Trophoblast cell (in vitro differentiated cells and primary cell): ENCODE results near the gene NT5C1B.

ENCODE experiments used
- DNase-seq, 2 donors: peaks; one replicate each; pipeline ENCODE4 v3.0.0-alpha.2; 2016
- H2AFZ ChIP-seq: 2 replicates; pipeline ENCODE4 v1.6.1; 2013; ENCODE audit warnings: low read length, moderate library complexity, mild to moderate bottlenecking; ENCODE audit not compliant: insufficient read depth, poor library complexity
- H2AK5ac ChIP-seq: 2 replicates; pipeline ENCODE4 v1.6.1; 2013; ENCODE audit warnings: mild to moderate bottlenecking, low read length
- H2BK120ac ChIP-seq: 2 replicates; pipeline ENCODE4 v1.6.1; 2013; ENCODE audit warnings: low read length, mild to moderate bottlenecking, moderate library complexity; ENCODE audit not compliant: insufficient read depth, poor library complexity
- H2BK12ac ChIP-seq: 2 replicates; pipeline ENCODE4 v1.6.1; 2013; ENCODE audit warnings: mild to moderate bottlenecking, low read length, moderate library complexity
- H2BK5ac ChIP-seq: 2 replicates; pipeline ENCODE4 v1.6.1; 2013; ENCODE audit warnings: low read length, low read depth, moderate library complexity, mild to moderate bottlenecking; ENCODE audit not compliant: poor library complexity
- H3K14ac ChIP-seq: 2 replicates; pipeline ENCODE4 v1.6.1; 2013; ENCODE audit warnings: mild to moderate bottlenecking, low read length
- H3K18ac ChIP-seq: 2 replicates; pipeline ENCODE4 v1.6.1; 2013; ENCODE audit warnings: mild to moderate bottlenecking, low read length
- H3K23ac ChIP-seq: 2 replicates; pipeline ENCODE4 v1.6.1; 2013; ENCODE audit warnings: low read length
- H3K27ac ChIP-seq: 2 replicates; pipeline ENCODE4 v1.5.1; 2013; ENCODE audit warnings: low read depth, mild to moderate bottlenecking, inconsistent platforms, low read length, moderate library complexity
- H3K27me3 ChIP-seq: 2 replicates; pipeline ENCODE4 v1.6.1; 2013; ENCODE audit warnings: inconsistent platforms, mild to moderate bottlenecking, low read length, moderate library complexity; ENCODE audit not compliant: insufficient read depth
- H3K36me3 ChIP-seq, 2 experiments: 1 replicate in 1 of 2; 2 replicates in 1 of 2; pipeline ENCODE4 v1.6.1; 2013; ENCODE audit warnings: low read length in 2 of 2, mild to moderate bottlenecking in 2 of 2, moderate library complexity in 1 of 2; ENCODE audit not compliant: insufficient read depth in 2 of 2, control insufficient read depth in 1 of 2
- H3K4ac ChIP-seq: 2 replicates; pipeline ENCODE4 v1.6.1; 2013; ENCODE audit warnings: low read depth, mild to moderate bottlenecking, low read length, moderate library complexity
- H3K4me1 ChIP-seq, 2 experiments: 1 replicate in 1 of 2; 2 replicates in 1 of 2; pipeline ENCODE4 v1.6.1; 2013; ENCODE audit warnings: low read length in 2 of 2, mild to moderate bottlenecking in 2 of 2, moderate library complexity in 1 of 2; ENCODE audit not compliant: insufficient read depth in 2 of 2, control insufficient read depth in 1 of 2
- H3K4me2 ChIP-seq: 2 replicates; pipeline ENCODE4 v1.6.1; 2013; ENCODE audit warnings: inconsistent platforms, mild to moderate bottlenecking, low read length, moderate library complexity
- H3K4me3 ChIP-seq: 2 replicates; pipeline ENCODE4 v1.5.1; 2013; ENCODE audit warnings: mild to moderate bottlenecking, low read depth, low read length, inconsistent platforms
- H3K79me1 ChIP-seq: one replicate; pipeline ENCODE4 v1.6.1; 2013; ENCODE audit warnings: low read length
- H3K79me2 ChIP-seq: 2 replicates; pipeline ENCODE4 v1.6.1; 2013; ENCODE audit warnings: low read length, mild to moderate bottlenecking; ENCODE audit not compliant: control insufficient read depth, insufficient read depth, poor library complexity
- H3K9ac ChIP-seq: 2 replicates; pipeline ENCODE4 v1.6.1; 2013; ENCODE audit warnings: mild to moderate bottlenecking, low read length
- H3K9me3 ChIP-seq: 2 replicates; pipeline ENCODE4 v1.6.1; 2013; ENCODE audit warnings: low read depth, mild to moderate bottlenecking, control low read depth, inconsistent platforms, low read length; ENCODE audit not compliant: insufficient read depth
- H4K12ac ChIP-seq: 2 replicates; pipeline ENCODE4 v1.6.1; 2013; ENCODE audit warnings: low read depth, mild to moderate bottlenecking, low read length, moderate library complexity
- H4K8ac ChIP-seq: 2 replicates; pipeline ENCODE4 v1.6.1; 2013; ENCODE audit warnings: low read depth, mild to moderate bottlenecking, low read length, moderate library complexity
- H4K91ac ChIP-seq: one replicate; pipeline ENCODE4 v1.6.1; 2013; ENCODE audit warnings: low read depth, mild to moderate bottlenecking, low read length, moderate library complexity
- WGBS: extraction: QIAGEN DNeasy Blood & Tissue Kit; methylation state at CpG from one replicate; pipeline ENCODE4 v1.1.7; 2013; ENCODE audit warnings: missing lambda C conversion rate; ENCODE audit not compliant: insufficient read length, insufficient coverage; ENCODE audit errors: extremely low coverage; 5-methylcytosine and 5-hydroxymethylcytosine counted together

Gene NT5C1B

GRCh38 chr2:18625563-18625962, 36.2 kb upstream of the NT5C1B start:
- H4K91ac ChIP-seq: no peak overlapping the region
- H3K27ac ChIP-seq: no peak overlapping the region
- no peak overlapping the region for H3K23ac ChIP-seq
- no peaks in the 10 kb centered on the region for H3K79me2 ChIP-seq
- H3K18ac ChIP-seq: no peak overlapping the region
- no peak overlapping the region for H2AFZ ChIP-seq
- no peaks in the 10 kb centered on the region for H3K9me3 ChIP-seq
- H3K14ac ChIP-seq: no peak overlapping the region
- no peak for DNase-seq
- no peak overlapping the region for H3K9ac ChIP-seq
- no peaks in the 10 kb centered on the region for H3K79me1 ChIP-seq
- no peak overlapping the region for H3K4me2 ChIP-seq
- H3K36me3 ChIP-seq: no peaks in the 10 kb centered on the region
- H3K4ac ChIP-seq: no peak overlapping the region
- WGBS: no CpG with 5 or more reads among the region's 3 CpGs
- no peak overlapping the region for H2BK12ac ChIP-seq
- H4K12ac ChIP-seq: no peak overlapping the region
- H2BK5ac ChIP-seq: no peak overlapping the region
- no peak overlapping the region for H2BK120ac ChIP-seq
- H2AK5ac ChIP-seq: no peak overlapping the region
- H3K4me3 ChIP-seq: no peak overlapping the region
- H3K4me1 ChIP-seq: no peaks in the 10 kb centered on the region
- H3K27me3 ChIP-seq: no peaks in the 10 kb centered on the region
- H4K8ac ChIP-seq: no peak overlapping the region

GRCh38 chr2:18623782-18624181, 34.4 kb upstream of the NT5C1B start:
- no peak overlapping the region for H3K18ac ChIP-seq
- no peak overlapping the region for H3K9ac ChIP-seq
- peak in 1 of 2 donors; percentile 51 for DNase-seq
- H3K36me3 ChIP-seq: no peaks in the 10 kb centered on the region
- H3K79me2 ChIP-seq: no peaks in the 10 kb centered on the region
- H2BK120ac ChIP-seq: no peak overlapping the region
- H2AK5ac ChIP-seq: no peak overlapping the region
- no peak overlapping the region for H2BK12ac ChIP-seq
- no peak overlapping the region for H3K4me2 ChIP-seq
- no peak overlapping the region for H3K4ac ChIP-seq
- H3K9me3 ChIP-seq: no peaks in the 10 kb centered on the region
- H3K4me3 ChIP-seq: no peak overlapping the region
- no peaks in the 10 kb centered on the region for H3K79me1 ChIP-seq
- no peak overlapping the region for H3K27ac ChIP-seq
- no peak overlapping the region for H2AFZ ChIP-seq
- no peak overlapping the region for H4K8ac ChIP-seq
- H3K14ac ChIP-seq: no peak overlapping the region
- H4K12ac ChIP-seq: no peak overlapping the region
- no peaks in the 10 kb centered on the region for H3K4me1 ChIP-seq
- no peak overlapping the region for H4K91ac ChIP-seq
- no peak overlapping the region for H2BK5ac ChIP-seq
- H3K27me3 ChIP-seq: no peaks in the 10 kb centered on the region
- H3K23ac ChIP-seq: no peak overlapping the region

GRCh38 chr2:18620867-18621632, 31.7 kb upstream of the NT5C1B start:
- no CpG with 5 or more reads among the region's 2 CpGs for WGBS
- no peak overlapping the region for H3K4me3 ChIP-seq
- no peak overlapping the region for H3K4ac ChIP-seq
- no peak overlapping the region for H2BK120ac ChIP-seq
- no peaks in the 10 kb centered on the region for H3K4me1 ChIP-seq
- H3K18ac ChIP-seq: no peak overlapping the region
- H3K27me3 ChIP-seq: no peaks in the 10 kb centered on the region
- H2BK5ac ChIP-seq: no peak overlapping the region
- H3K14ac ChIP-seq: no peak overlapping the region
- no peak overlapping the region for H4K8ac ChIP-seq
- H2AK5ac ChIP-seq: no peak overlapping the region
- no peak overlapping the region for H2BK12ac ChIP-seq
- no peak overlapping the region for H3K23ac ChIP-seq
- no peak for DNase-seq
- H3K79me2 ChIP-seq: no peaks in the 10 kb centered on the region
- no peaks in the 10 kb centered on the region for H3K36me3 ChIP-seq
- no peak overlapping the region for H2AFZ ChIP-seq
- H3K27ac ChIP-seq: no peak overlapping the region
- H3K4me2 ChIP-seq: no peak overlapping the region
- H4K12ac ChIP-seq: no peak overlapping the region
- H3K9ac ChIP-seq: no peak overlapping the region
- no peaks in the 10 kb centered on the region for H3K79me1 ChIP-seq
- no peak overlapping the region for H4K91ac ChIP-seq
- no peaks in the 10 kb centered on the region for H3K9me3 ChIP-seq

- H3K23ac ChIP-seq: no peak overlapping the region
- no peak overlapping the region for H3K4me2 ChIP-seq
- H3K79me1 ChIP-seq: no peaks in the 10 kb centered on the region
- H3K36me3 ChIP-seq: no peaks in the 10 kb centered on the region
- no peak overlapping the region for H2BK5ac ChIP-seq
- DNase-seq: no peak
- H3K18ac ChIP-seq: no peak overlapping the region
- H3K4ac ChIP-seq: no peak overlapping the region
- H2BK12ac ChIP-seq: no peak overlapping the region
- no peak overlapping the region for H2BK120ac ChIP-seq
- no peaks in the 10 kb centered on the region for H3K9me3 ChIP-seq
- no peaks in the 10 kb centered on the region for H3K27me3 ChIP-seq
- H4K12ac ChIP-seq: no peak overlapping the region
- no peak overlapping the region for H3K27ac ChIP-seq
- no peaks in the 10 kb centered on the region for H3K4me1 ChIP-seq
- no CpG with 5 or more reads among the region's 2 CpGs for WGBS
- no peak overlapping the region for H2AFZ ChIP-seq
- H4K91ac ChIP-seq: no peak overlapping the region
- no peak overlapping the region for H2AK5ac ChIP-seq
- no peaks in the 10 kb centered on the region for H3K79me2 ChIP-seq
- no peak overlapping the region for H4K8ac ChIP-seq
- no peak overlapping the region for H3K14ac ChIP-seq
- no peak overlapping the region for H3K9ac ChIP-seq
- H3K4me3 ChIP-seq: no peak overlapping the region
Measured at GRCh38 chr2:18619091-18619490, 29.7 kb upstream of the NT5C1B start.
